ENCODE measurements around the gene ENDOD1.

Gene ENDOD1

DNA sequence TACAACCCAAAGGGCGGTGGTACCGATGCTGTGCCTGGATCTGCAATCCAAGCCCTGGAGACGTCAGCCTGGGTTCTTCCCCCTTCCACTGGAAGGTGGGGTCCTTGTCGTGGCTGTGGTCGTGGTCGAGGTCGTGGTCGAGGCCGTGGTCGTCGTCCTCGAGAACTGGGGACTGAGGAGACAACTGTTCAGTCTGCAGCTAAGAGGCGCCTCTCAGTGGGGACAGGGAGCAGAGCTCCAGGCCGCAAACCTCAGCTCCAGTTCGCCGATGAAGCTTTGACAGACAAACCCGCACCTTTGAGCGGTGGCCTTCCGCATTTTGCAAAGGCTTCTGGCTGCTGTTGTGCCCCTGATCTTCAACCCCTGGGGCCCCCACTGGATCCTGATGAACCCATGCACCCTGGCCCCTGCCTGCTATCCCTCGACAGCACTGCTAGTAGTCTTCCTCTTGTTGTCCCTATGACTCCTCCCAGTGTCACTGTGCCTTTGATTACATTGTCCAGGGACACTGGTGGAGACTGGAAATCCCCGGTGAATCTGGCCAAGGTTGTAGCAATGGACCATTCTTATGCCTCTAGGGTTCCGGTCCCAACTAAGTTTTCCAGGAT, 38.9 kb upstream of the ENDOD1 start:
- TF ChIP-seq, protein P1, sequence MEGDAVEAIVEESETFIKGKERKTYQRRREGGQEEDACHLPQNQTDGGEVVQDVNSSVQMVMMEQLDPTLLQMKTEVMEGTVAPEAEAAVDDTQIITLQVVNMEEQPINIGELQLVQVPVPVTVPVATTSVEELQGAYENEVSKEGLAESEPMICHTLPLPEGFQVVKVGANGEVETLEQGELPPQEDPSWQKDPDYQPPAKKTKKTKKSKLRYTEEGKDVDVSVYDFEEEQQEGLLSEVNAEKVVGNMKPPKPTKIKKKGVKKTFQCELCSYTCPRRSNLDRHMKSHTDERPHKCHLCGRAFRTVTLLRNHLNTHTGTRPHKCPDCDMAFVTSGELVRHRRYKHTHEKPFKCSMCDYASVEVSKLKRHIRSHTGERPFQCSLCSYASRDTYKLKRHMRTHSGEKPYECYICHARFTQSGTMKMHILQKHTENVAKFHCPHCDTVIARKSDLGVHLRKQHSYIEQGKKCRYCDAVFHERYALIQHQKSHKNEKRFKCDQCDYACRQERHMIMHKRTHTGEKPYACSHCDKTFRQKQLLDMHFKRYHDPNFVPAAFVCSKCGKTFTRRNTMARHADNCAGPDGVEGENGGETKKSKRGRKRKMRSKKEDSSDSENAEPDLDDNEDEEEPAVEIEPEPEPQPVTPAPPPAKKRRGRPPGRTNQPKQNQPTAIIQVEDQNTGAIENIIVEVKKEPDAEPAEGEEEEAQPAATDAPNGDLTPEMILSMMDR (IDR thresholded peaks at IDR 0.05; ENCODE audit: low read depth, low read length, missing control alignments) = no peak
- no peak overlapping the region for H3K4me3 ChIP-seq (ENCODE audit: low read depth, low read length)

DNA sequence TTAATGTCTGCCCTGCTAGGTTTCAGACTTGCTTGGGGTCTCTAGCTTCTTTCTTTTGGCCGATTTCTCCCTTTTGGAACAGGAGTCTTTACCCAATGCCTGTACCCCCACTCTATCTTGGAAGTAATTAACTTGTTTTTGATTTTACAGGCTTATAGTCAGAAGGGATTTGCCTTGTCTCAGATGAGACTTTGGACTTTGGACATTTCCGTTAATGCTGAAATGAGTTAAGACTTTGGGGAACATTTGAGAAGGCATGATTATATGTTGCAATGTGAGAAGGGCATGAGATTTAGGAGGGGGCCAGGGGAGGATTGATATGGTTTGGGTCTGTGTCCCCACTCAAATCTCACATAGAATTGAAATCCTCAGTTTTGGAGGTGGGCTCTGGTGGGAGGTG, 35.3 kb upstream of the ENDOD1 start:
- no peak overlapping the region for H3K4me3 ChIP-seq (ENCODE audit: low read depth, low read length)
- TF ChIP-seq, protein P1 (IDR thresholded peaks at IDR 0.05; ENCODE audit: low read depth, low read length, missing control alignments) = no peak
- no peak for DNase-seq (ENCODE audit: low read depth)

More for the DNA sequence above, 38.9 kb upstream of the ENDOD1 start:
- DNase-seq (ENCODE audit: low read depth) = no peak

DNA sequence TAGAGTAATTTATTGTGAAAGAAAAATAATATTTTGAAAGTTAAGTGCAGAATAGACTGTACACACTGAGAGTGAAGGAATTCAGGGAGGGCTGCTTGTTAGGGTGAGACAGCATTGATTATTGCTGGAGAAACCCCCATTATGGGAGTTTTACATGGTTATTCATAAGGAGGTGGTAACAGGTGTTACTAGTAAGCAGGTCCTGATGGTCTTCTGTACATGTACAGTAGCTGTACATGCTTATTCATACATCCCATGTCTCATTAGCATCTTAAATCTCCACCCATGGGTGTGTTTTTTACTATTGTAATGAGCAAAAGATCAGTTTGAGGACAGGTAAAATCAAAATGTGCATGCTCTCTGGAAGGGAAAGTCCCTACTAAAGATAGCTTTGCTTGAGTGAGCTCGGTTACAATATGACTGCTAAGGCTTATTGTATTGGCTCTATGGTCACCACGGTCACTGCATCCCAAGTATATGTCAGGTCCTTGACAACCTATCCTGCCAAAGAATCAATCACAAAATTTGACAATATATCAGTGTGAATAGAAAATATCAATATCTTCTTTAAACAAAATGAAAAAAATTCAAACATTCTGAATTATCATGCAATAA, 34.3 kb upstream of the ENDOD1 start:
- DNase-seq (ENCODE audit: low read depth) = no peak
- TF ChIP-seq, protein P1 (IDR thresholded peaks at IDR 0.05; ENCODE audit: low read depth, low read length, missing control alignments) = no peak

DNA sequence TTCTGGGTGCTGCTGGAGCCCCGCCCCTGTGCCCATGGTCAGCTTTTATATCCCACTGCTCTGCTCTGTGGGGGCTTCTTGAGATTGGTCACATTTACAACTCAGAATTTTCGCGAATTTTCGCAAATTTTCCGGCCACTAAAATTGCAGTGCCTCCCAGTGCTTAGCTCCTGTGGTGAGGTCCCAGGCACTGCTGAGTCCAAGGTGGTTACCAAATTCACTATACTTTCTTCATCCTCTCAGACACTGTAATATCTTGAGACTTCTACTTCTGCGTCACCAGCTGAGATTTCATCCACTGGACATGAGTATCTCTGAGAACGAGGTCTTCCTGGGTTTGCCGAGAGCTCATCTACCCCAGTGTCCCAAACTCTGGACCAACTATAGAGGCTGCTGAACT, 31.7 kb upstream of the ENDOD1 start:
- DNase-seq (ENCODE audit: low read depth) = no peak
- TF ChIP-seq, protein P1 (IDR thresholded peaks at IDR 0.05; ENCODE audit: low read depth, low read length, missing control alignments) = no peak
- no peak overlapping the region for H3K4me3 ChIP-seq (ENCODE audit: low read depth, low read length)

More for the DNA sequence above, 34.3 kb upstream of the ENDOD1 start:
- no peak overlapping the region for H3K4me3 ChIP-seq (ENCODE audit: low read depth, low read length)

DNA sequence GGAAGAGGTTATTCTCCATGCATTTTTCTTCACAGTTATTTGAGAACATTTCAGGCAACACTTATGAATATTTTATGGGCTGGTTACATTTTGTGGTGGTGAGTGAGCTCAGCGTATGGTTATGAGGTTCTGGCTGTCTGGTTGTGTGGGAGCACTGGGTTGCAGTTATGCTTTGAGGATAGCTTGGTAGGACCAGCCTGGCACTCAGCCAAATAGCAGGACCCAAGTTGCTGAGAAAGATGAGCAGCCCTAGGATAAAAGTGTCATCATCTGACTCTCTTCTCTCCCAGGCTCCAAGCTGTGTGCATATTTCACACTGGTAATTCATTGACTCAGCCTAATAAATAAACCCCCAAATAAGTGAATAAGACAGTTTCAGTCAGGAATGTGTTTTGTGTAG, 31.0 kb upstream of the ENDOD1 start:
- TF ChIP-seq, protein P1 (IDR thresholded peaks at IDR 0.05; ENCODE audit: low read depth, low read length, missing control alignments) = no peak

DNA sequence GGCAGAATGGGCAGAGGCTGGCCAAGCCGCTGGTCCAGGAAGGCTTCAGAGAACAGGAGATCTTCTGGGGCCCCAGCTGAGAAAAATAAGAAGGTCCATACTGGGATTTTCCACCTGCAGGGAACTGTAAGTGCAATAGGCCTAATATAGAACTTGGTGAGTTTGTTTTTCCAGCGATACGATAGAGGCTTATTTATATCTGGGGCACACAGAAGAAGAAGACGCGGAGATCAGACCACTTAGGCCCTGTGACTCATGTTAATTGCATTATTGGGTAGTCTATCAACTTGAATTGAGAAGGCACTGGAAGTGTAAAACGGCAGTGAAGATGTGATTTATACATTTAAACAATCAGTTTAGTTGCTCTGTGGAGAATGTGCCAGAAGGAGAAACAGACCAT, 30.6 kb upstream of the ENDOD1 start:
- no peak overlapping the region for H3K4me3 ChIP-seq (ENCODE audit: low read depth, low read length)

More for the DNA sequence above, 31.0 kb upstream of the ENDOD1 start:
- DNase-seq (ENCODE audit: low read depth) = no peak
- H3K4me3 ChIP-seq (ENCODE audit: low read depth, low read length) = no peak overlapping the region

More for the DNA sequence above, 30.6 kb upstream of the ENDOD1 start:
- TF ChIP-seq, protein P1 (IDR thresholded peaks at IDR 0.05; ENCODE audit: low read depth, low read length, missing control alignments) = no peak
- DNase-seq (ENCODE audit: low read depth) = no peak
